ENCODE results near the gene SRF. TPM values are rescaled to one million over a fixed set of nuclear protein-coding genes. Genes with fewer than 3 reads are reported as not detected.
"Not testable (repeated sequence)": the region's sequence is repeated elsewhere in the genome, so short reads cannot be mapped to it uniquely, and the experiment has no call there.

Gene SRF
- total RNA-seq, 1 donor from 2014 or later: 71.2 TPM

DNA sequence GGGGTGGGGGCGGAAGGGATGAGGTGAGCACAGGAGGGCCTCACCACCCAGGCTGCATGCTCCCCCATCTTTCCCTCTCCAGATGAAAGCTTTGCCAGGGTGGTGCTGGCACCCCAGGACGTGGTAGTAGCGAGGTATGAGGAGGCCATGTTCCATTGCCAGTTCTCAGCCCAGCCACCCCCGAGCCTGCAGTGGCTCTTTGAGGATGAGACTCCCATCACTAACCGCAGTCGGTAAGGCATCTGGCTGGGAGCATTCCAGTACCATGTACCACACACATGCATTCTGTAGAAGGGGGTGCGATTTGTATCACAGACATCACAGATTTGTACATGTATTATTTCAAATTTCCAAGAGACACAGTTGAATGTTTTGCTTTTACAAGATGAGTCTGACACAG lies 40.6 kb upstream of the SRF start:
- peaks cover 3 to 10% of the 10 kb centered on the region in 2 donors for H3K4me1 ChIP-seq
- TF ChIP-seq, protein P1, sequence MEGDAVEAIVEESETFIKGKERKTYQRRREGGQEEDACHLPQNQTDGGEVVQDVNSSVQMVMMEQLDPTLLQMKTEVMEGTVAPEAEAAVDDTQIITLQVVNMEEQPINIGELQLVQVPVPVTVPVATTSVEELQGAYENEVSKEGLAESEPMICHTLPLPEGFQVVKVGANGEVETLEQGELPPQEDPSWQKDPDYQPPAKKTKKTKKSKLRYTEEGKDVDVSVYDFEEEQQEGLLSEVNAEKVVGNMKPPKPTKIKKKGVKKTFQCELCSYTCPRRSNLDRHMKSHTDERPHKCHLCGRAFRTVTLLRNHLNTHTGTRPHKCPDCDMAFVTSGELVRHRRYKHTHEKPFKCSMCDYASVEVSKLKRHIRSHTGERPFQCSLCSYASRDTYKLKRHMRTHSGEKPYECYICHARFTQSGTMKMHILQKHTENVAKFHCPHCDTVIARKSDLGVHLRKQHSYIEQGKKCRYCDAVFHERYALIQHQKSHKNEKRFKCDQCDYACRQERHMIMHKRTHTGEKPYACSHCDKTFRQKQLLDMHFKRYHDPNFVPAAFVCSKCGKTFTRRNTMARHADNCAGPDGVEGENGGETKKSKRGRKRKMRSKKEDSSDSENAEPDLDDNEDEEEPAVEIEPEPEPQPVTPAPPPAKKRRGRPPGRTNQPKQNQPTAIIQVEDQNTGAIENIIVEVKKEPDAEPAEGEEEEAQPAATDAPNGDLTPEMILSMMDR (IDR thresholded peaks at IDR 0.05): no peak
- no peak for DNase-seq (ENCODE audit: low spot score in 2 of 2)
- no peak overlapping the region for H3K4me3 ChIP-seq
- H3K9me3 ChIP-seq: no peaks in the 10 kb centered on the region
- H3K27me3 ChIP-seq: no peaks in the 10 kb centered on the region
- intact Hi-C loops (cut with DNase I): no loop called here
- H3K27ac ChIP-seq: no peak overlapping the region
- no peaks in the 10 kb centered on the region for H3K36me3 ChIP-seq

DNA sequence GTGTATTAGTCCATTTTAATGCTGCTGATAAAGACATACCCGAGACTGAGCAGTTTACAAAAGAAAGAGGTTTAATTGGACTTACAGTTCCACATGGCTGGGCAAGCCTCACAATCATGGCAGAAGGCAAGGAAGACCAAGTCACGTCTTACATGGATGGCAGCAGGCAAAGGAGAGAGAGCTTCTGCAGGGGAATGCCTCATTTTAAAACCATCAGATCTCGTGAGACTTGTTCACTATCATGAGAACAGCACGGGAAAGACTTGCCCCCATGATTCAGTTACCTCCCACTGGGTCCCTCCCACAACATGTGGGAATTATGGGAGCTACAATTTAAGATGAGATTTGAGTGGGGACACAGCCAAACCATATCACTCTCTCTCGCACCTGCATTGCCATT lies 39.7 kb upstream of the SRF start:
- H3K27me3 ChIP-seq; H3K36me3 ChIP-seq; intact Hi-C loops (cut with DNase I); H3K9me3 ChIP-seq; DNase-seq (ENCODE audit: low spot score in 2 of 2); H3K4me3 ChIP-seq; H3K27ac ChIP-seq; H3K4me1 ChIP-seq: not testable (repeated sequence)

DNA sequence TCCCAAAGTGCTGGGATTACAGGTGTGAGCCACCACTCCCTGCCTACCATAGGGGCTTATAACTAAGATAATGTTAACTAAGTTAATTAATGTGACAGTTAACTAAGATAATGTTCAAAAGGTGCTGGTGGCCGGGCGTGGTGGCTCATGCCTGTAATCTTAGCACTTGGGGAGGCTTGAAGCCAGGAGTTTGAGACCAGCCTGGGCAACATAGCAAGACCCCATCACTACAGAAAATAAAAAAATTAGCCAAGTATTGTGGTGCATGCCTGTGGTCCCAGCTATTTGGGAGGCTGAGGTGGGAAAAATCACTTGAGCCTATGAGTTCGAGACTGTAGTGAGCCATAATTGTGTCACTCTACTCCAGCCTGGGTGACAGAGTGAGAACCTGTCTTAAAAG lies 32.8 kb upstream of the SRF start:
- Histone ChIP-seq H3K27ac (no peak overlapping the region), H3K27me3 (no peaks in the 10 kb centered on the region), H3K36me3 (no peaks in the 10 kb centered on the region), H3K9me3 (no peaks in the 10 kb centered on the region), H3K4me1 (peaks cover 0 to 1% of the 10 kb centered on the region in 2 donors), H3K4me3 (no peak overlapping the region)
- TF ChIP-seq, protein P1 (IDR thresholded peaks at IDR 0.05): no peak
- intact Hi-C loops (cut with DNase I): no loop called here
- DNase-seq (ENCODE audit: low spot score in 2 of 2): no peak

DNA sequence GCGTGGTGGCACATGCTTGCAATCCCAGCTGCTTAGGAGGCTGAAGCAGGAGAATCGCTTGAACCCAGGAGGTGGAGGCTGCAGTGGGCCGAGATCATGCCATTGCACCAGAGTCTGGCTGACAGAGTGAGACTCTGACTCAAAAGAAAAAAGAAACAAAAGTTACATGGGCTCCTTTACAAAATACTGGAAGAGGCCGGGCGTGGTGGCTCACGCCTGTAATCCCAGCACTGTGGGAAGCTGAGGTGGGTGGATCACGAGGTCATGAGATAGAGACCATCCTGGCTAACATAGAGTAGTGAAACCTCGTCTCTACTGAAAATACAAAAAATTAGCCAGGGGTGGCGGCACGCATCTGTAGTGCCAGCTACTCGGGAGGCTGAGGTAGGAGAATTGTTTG lies 31.1 kb upstream of the SRF start:
- not testable (repeated sequence) for H3K27ac ChIP-seq; H3K27me3 ChIP-seq; H3K36me3 ChIP-seq; H3K9me3 ChIP-seq; H3K4me1 ChIP-seq; H3K4me3 ChIP-seq; DNase-seq (ENCODE audit: low spot score in 2 of 2)
- intact Hi-C loops (cut with DNase I): loop anchor here (5.0 kb wide), 2 partner anchors 83 to 128 kb away; partner anchors contain the start of genes KLC4, KLHDC3, MEA1 and MRPL2

DNA sequence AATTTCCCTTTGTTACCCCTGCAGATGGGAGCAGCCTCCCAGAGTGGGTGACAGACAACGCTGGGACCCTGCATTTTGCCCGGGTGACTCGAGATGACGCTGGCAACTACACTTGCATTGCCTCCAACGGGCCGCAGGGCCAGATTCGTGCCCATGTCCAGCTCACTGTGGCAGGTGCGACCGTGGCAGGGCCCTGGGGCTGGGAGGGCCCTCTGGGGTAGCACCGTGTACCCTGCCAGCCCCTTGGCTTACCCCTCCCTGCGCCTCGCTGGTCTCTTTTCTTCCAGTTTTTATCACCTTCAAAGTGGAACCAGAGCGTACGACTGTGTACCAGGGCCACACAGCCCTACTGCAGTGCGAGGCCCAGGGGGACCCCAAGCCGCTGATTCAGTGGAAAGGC lies 29.4 kb upstream of the SRF start:
- intact Hi-C loops (cut with DNase I): loop anchor here (5.0 kb wide), 2 partner anchors 84 to 129 kb away; partner anchors contain the start of genes KLC4, KLHDC3, MEA1 and MRPL2
- H3K4me3 ChIP-seq: no peak overlapping the region
- peaks cover 0 to 3% of the 10 kb centered on the region in 2 donors for H3K4me1 ChIP-seq
- H3K36me3 ChIP-seq: no peaks in the 10 kb centered on the region
- DNase-seq (ENCODE audit: low spot score in 2 of 2): no peak
- no peaks in the 10 kb centered on the region for H3K27me3 ChIP-seq
- no peak overlapping the region for H3K27ac ChIP-seq
- no peaks in the 10 kb centered on the region for H3K9me3 ChIP-seq
- TF ChIP-seq, protein P1 (IDR thresholded peaks at IDR 0.05): no peak

DNA sequence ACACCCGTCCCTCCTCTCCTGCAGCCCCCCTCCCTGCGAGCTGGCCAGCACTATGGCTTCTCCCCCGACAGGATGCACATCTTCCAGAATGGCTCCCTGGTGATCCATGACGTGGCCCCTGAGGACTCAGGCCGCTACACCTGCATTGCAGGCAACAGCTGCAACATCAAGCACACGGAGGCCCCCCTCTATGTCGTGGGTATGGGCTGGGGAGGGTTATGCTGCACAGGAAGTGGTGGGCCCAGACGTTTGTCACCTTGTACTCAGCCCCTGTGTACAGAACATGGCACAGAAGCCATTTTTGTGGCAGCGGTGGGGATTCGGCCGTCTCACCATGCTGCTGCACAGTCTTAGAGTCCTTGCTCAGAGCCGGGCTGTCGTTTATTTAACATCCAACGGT lies 29.0 kb upstream of the SRF start:
- Histone ChIP-seq H3K4me3 (no peak overlapping the region), H3K27me3 (no peaks in the 10 kb centered on the region), H3K36me3 (no peaks in the 10 kb centered on the region), H3K4me1 (peaks cover 0 to 3% of the 10 kb centered on the region in 2 donors), H3K9me3 (no peaks in the 10 kb centered on the region), H3K27ac (no peak overlapping the region)
- no peak for DNase-seq (ENCODE audit: low spot score in 2 of 2)
- intact Hi-C loops (cut with DNase I): loop anchor here (5.0 kb wide), 2 partner anchors 85 to 130 kb away; partner anchors contain the start of genes KLC4, KLHDC3, MEA1 and MRPL2
- TF ChIP-seq, protein P1 (IDR thresholded peaks at IDR 0.05): no peak
